ENCODE data around the gene ANKS1B.
A peak's percentile ranks its signal among the peaks of the same experiment; 100 is the strongest.

GRCh38 chr12:98796745-98797144 is 1188.0 kb downstream of the ANKS1B start:
- peak; percentile 13; the same call in 1 of the 2 replicates for TF ChIP-seq GATA2 (IDR thresholded peaks at IDR 0.05; ENCODE audit: low read depth, low read length)
- peak; percentile 67 for TF ChIP-seq GATA3 (IDR thresholded peaks at IDR 0.05; ENCODE audit: low read depth, low read length)

Measured in SH-SY5Y (cell line).